Stimulated activated naive B cell treated with anti-CD40 and anti-IgM and Interleukin-4, amounts not matched to agents 10 μg/mL and 1 μg/mL and 100 μg/mL, for 72 hours (primary cell): ENCODE results near the gene TTYH1.

ENCODE experiments used
- ATAC-seq, 2 donors: fragments of 150-1000 bp; cut with Tn5 transposase; replicated peaks; 2 replicates each; pipeline ENCODE4 v1.10.0; 2021; ENCODE audit warnings: moderate library complexity in 1 of 2
- DNase-seq: peaks from one replicate; pipeline ENCODE4 v3.0.0; 2021
- H3K27ac Mint-ChIP-seq: one replicate; pipeline ENCODE4 v1.8.0; 2022; ENCODE audit warnings: mild to moderate bottlenecking, mixed read lengths
- H3K27me3 Mint-ChIP-seq, 2 donors: one replicate each; pipeline ENCODE4 v1.8.0; 2022; ENCODE audit warnings: mixed read lengths in 2 of 2
- H3K36me3 Mint-ChIP-seq, 2 donors: one replicate each; pipeline ENCODE4 v1.8.0; 2022; ENCODE audit warnings: mixed read lengths in 2 of 2, mild to moderate bottlenecking in 1 of 2
- H3K4me1 Mint-ChIP-seq, 2 donors: one replicate each; pipeline ENCODE4 v1.8.0; 2022; ENCODE audit warnings: mixed read lengths in 2 of 2, mild to moderate bottlenecking in 1 of 2
- H3K4me3 Mint-ChIP-seq, 2 donors: one replicate each; pipeline ENCODE4 v1.8.0; 2022; ENCODE audit warnings: mild to moderate bottlenecking in 2 of 2, mixed read lengths in 2 of 2, moderate library complexity in 1 of 2
- H3K9me3 Mint-ChIP-seq, 2 donors: one replicate each; pipeline ENCODE4 v1.8.0; 2022; ENCODE audit warnings: mixed read lengths in 2 of 2, mild to moderate bottlenecking in 1 of 2

The TTYH1 gene

DNA sequence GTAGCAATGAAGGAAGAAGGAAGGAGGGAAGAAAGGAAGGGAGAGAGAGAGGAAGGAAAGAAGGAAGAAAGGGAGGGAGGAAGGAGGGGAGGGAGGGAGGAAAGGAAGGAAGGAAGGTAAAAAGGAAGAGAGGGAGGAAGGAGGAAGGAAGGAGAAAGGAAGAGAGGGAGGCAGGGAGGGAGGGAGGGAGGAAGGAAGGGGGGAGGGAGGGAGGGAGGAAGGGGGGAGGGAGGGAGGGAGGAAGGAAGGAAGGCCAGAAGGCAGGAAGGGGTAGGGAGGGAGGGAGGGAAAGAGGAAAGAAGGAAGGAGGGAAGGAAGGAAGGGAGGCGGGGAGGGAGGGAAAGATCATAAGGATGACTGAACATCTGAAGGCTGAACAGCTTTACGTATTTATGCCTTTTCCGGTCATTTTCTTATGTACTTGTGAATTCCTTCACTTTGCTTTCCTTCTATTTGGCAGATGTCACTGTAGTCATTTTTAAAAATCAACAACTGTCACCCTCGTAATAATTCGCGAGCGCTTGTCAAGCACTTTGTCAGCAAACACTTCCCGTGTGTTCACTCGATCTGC lies 6.7 kb upstream of the TTYH1 start:
- Mint-ChIP-seq H3K27ac (peak overlapping the region; percentile 75), H3K4me3 (peak overlapping the region in 1 of 2 donors; percentile 47)
- DNase-seq = no peak

DNA sequence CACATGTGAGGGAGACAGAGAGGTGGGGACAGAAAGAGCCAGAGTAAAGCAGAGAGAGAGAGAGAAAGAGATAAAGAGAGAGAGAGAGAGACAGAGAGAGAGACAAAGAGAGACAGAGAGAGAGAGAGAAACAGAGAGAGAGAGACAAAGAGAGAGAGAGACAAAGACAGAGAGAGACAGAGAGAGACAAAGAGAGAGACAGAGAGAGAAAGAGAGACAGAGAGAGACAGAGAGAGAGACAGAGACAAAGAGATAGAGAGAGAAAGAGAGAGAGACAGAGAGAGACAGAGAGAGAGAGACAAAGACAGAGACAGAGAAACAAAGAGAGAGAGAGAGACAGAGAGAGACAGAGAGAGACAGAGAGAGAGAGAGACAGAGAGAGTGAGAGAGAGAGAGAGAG lies 4.2 kb upstream of the TTYH1 start:
- Mint-ChIP-seq H3K4me3 (no peak overlapping the region), H3K4me1 (peaks cover 4% of the 10 kb centered on the region in 2 donors), H3K27ac (no peak overlapping the region), H3K9me3 (peaks cover 4 to 15% of the 10 kb centered on the region in 2 donors), H3K36me3 (peaks cover 0 to 9% of the 10 kb centered on the region in 2 donors), H3K27me3 (peaks cover 32 to 39% of the 10 kb centered on the region in 2 donors)
- ATAC-seq = no peak
- DNase-seq = no peak

More for the DNA sequence above, 6.7 kb upstream of the TTYH1 start:
- H3K27me3 Mint-ChIP-seq = peaks cover 26 to 39% of the 10 kb centered on the region in 2 donors
- ATAC-seq = no peak
- no peaks in the 10 kb centered on the region for H3K4me1 Mint-ChIP-seq
- H3K9me3 Mint-ChIP-seq = peaks cover 2 to 7% of the 10 kb centered on the region in 2 donors
- peaks cover 0 to 4% of the 10 kb centered on the region in 2 donors for H3K36me3 Mint-ChIP-seq

DNA sequence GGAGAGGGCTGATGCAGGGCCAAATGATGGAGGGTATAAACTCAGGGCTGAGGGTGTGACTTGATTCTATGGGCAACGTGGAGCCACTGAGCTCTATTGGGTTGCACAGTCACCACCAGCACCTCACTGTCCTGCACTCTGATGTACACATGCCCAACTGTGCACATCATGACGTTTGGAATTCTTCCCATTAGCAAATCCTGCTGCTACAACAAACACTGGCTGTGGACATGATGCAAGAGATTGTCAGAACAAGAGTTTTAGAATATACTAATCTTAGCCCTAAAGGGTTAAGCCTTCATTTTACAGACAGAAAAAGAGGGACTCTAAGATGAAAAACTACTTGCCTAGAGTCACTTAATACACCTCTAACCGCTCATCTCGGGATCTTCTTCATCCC lies 2.4 kb upstream of the TTYH1 start:
- H3K4me1 Mint-ChIP-seq = peaks cover 12 to 15% of the 10 kb centered on the region in 2 donors
- H3K9me3 Mint-ChIP-seq = peaks cover 4 to 15% of the 10 kb centered on the region in 2 donors
- peaks cover 0 to 9% of the 10 kb centered on the region in 2 donors for H3K36me3 Mint-ChIP-seq
- no peak overlapping the region for H3K4me3 Mint-ChIP-seq
- no peak for ATAC-seq
- peaks cover 45 to 51% of the 10 kb centered on the region in 2 donors for H3K27me3 Mint-ChIP-seq
- DNase-seq = no peak
- no peak overlapping the region for H3K27ac Mint-ChIP-seq

DNA sequence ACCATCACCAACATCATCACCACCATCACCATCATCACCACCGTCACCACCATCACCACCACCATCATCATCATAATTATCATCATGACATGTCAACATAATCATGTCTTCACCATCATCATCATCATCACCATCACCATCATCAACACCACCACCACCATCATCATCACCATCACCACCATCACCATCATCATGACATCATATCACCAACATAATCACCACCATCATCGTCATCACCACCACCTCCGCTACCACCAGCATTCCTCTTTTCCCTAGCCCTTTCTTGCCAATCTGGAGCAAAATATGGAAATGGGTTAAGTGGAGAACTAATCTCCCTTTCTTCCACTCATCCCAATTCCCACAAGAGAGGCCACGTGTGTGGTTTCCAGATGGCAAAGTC lies 1.1 kb upstream of the TTYH1 start:
- Mint-ChIP-seq H3K9me3 (peaks cover 2 to 11% of the 10 kb centered on the region in 2 donors), H3K27me3 (peaks cover 52 to 56% of the 10 kb centered on the region in 2 donors), H3K4me3 (no peak overlapping the region), H3K36me3 (peaks cover 0 to 6% of the 10 kb centered on the region in 2 donors), H3K4me1 (peaks cover 16 to 23% of the 10 kb centered on the region in 2 donors), H3K27ac (no peak overlapping the region)
- DNase-seq (no peak), ATAC-seq (no peak)

DNA sequence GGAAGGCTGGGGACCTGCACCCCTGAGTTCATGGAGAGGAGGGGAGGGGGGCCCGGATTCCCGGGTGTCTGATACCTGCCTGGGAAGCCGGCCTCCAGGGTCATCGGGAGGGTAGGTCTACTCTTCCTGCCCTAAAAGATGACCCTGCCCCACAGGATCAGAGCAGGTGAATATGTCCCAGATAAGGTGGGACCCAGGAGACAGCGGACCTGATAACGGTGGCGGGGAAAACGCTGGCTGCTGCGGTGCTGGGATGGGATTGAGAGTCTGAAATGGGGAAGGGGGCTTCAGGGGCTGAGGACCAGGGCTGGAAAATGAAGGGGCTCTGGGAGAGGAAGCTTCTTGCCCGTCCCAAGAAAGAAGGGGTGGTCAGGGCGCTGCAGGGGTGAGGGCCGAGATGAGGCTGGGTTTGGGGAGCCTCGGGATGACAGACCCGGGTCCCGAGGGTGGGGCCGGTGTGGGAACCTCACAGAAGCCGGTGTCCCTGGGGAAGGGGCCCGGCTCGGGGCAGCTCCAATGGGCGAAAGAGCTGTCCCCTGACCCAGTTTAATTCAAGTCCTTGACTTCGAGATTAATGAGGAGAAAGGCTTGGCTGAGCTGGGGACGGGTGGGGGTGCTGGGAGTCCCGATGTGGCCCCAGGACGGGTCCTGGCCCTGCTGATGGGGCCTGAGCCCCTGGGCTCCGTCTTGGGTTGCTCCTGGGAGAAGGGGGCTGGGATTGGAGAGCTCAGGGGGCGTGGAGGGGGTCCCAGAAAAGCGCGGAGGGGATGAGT lies 823 bp downstream of the TTYH1 start:
- H3K4me1 Mint-ChIP-seq = peaks cover 16 to 23% of the 10 kb centered on the region in 2 donors
- H3K27me3 Mint-ChIP-seq = peaks cover 61 to 63% of the 10 kb centered on the region in 2 donors
- no peak overlapping the region for H3K4me3 Mint-ChIP-seq
- ATAC-seq (no peak), DNase-seq (no peak)
- H3K27ac Mint-ChIP-seq = peak overlapping the region; percentile 4
- peaks cover 0 to 6% of the 10 kb centered on the region in 2 donors for H3K36me3 Mint-ChIP-seq
- peaks cover 2 to 11% of the 10 kb centered on the region in 2 donors for H3K9me3 Mint-ChIP-seq

DNA sequence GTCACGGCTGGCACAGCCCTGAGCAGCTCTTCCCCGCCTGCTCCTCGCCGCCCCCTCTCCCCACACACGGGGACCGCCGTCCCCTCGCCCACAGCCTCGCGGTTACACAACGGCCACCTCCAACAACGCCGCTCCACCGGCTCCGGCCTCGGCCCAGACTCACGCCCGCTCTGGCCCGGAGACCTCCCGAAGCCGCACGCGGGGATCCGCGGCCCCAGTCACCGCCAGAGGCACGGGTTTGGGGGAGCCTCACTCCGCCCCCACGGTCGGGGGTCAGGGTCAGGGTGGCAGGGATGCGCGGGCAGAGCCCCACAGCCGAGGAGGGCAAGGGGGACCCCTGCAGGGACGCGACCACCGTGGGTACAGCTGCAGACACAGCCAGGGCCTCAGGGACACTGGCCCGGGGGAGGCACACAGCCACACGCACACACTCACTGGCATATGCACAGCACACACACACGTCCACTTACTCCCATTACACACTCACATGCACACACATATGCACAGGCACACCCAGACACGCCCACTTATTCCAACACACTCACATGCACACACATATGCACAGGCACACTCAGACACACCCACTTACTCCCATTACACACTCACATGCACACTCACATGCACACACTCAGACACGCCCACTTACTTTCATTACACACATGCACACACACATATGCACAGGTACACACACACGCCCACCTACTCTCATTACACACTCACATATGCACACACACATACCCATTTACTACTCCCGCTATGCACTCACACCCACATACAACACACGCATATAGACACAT lies 1.6 kb downstream of the TTYH1 start:
- peaks cover 0 to 6% of the 10 kb centered on the region in 2 donors for H3K36me3 Mint-ChIP-seq
- peaks cover 16 to 23% of the 10 kb centered on the region in 2 donors for H3K4me1 Mint-ChIP-seq
- peaks cover 2 to 11% of the 10 kb centered on the region in 2 donors for H3K9me3 Mint-ChIP-seq
- H3K27me3 Mint-ChIP-seq = peaks cover 58 to 62% of the 10 kb centered on the region in 2 donors
- no peak overlapping the region for H3K4me3 Mint-ChIP-seq
- DNase-seq = no peak
- no peak for ATAC-seq
- H3K27ac Mint-ChIP-seq = no peak overlapping the region

DNA sequence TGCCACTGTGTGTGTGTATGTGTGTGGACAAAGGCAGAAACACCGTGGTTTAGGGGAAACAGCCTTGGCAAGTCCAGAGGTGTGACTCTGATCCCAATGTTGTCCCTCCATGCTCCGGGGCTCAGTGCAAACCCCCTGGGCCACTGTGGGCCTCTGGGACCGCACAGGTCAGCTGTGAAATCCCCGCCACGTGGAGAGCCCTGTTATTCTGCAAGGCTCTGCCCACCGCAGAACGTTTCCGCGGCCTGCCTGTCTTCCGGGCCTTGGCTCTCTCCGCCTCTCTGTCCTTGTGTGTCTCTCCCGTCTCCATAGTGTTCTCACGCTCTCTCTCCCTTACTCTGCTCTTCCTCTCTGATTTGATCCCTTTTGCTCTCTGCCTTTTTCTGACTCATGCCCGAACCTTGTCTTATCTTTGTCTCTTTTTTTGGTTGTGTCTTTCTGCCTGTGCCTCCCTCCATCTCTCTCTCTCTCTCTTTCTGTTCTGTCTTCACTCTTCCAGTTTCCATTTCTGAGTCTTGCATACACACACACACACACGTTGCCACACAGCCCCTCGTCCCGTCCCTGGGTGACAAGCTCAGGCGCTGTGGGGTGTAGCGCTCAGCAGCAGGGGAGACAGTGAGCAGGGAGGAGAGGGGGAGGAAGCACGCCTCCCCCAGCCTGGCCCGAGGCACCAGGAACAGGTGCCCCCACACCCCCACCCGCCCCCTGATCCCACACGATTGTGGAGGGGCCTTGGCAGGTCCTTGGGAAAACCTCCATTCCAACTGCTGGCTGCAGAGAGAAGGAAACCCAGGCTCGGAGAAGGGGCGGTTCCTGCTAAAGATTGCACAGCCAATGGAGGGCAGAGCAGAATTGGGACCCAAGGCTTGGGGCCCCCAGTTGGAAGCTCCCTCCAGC lies 3.0 kb downstream of the TTYH1 start:
- Mint-ChIP-seq H3K27ac (peak overlapping the region; percentile 2), H3K9me3 (peaks cover 2 to 10% of the 10 kb centered on the region in 2 donors), H3K36me3 (peaks cover 0 to 6% of the 10 kb centered on the region in 2 donors), H3K27me3 (peaks cover 53 to 73% of the 10 kb centered on the region in 2 donors), H3K4me1 (peaks cover 16 to 23% of the 10 kb centered on the region in 2 donors), H3K4me3 (peak overlapping the region; percentile 30 to 36)
- no peak for DNase-seq
- ATAC-seq = peak; percentile 61 to 70

DNA sequence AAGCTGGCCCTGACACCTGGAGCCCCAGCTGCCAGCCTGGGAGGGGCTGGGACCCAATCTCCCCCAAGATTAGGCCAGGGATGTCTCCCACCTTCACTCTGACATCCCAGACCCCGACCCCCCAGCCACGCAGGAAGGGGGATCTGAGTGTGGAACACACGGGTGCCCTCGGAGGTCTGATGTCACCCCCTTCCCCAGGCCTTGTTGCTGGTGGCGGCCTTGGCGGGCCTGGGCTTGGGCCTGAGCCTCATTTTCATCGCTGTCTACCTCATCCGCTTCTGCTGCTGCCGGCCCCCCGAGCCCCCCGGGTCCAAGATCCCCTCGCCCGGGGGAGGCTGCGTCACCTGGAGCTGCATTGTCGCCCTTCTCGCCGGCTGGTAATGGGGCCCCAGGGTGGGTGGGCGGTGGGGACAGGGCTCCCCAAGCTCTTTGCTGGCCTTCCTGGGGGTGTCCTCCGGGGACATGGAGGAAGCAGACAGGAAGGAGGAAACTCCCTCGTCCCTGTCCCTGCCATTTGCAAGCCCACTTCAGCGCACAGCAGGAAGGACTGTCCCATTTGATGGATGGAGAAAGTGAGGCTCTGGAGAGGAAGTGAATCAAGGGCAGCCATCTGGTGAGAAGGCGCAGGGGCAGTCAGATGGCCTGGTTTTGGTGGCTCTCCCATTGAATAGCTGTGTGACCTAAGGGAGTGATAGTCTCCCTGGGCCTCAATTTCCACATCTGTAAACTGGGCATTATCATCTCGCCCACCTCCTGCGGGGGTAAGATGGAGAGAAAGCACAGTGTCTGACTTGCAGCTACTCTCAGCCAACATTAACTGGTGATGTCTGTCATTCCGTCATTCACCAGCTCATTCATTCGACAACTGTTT lies 3.9 kb downstream of the TTYH1 start:
- Mint-ChIP-seq H3K9me3 (peaks cover 0 to 3% of the 10 kb centered on the region in 2 donors), H3K4me3 (no peak overlapping the region), H3K4me1 (peaks cover 14 to 23% of the 10 kb centered on the region in 2 donors), H3K27me3 (peaks cover 51 to 72% of the 10 kb centered on the region in 2 donors), H3K36me3 (peaks cover 0 to 2% of the 10 kb centered on the region in 2 donors), H3K27ac (no peak overlapping the region)
- no peak for DNase-seq
- ATAC-seq = no peak

DNA sequence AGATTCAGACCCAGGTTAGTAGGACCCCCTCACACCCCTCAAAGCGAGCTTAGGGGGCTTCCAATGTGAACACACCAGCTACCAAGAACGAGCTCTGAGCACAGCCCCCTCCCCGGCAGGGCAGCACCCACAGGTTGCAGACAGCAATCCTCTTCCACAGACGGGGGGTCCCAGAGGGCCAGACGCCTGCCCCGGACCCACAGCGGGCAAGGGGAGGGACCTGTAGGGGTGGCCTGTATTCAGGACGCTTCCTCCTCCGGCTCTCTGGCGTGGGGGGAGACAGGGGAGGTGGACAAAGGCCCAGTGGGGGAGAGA lies 4.8 kb downstream of the TTYH1 start:
- ATAC-seq = no peak
- Mint-ChIP-seq H3K9me3 (no peaks in the 10 kb centered on the region), H3K4me3 (no peak overlapping the region), H3K27ac (no peak overlapping the region), H3K4me1 (peaks cover 14 to 23% of the 10 kb centered on the region in 2 donors), H3K27me3 (peaks cover 53 to 74% of the 10 kb centered on the region in 2 donors), H3K36me3 (no peaks in the 10 kb centered on the region)
- no peak for DNase-seq

DNA sequence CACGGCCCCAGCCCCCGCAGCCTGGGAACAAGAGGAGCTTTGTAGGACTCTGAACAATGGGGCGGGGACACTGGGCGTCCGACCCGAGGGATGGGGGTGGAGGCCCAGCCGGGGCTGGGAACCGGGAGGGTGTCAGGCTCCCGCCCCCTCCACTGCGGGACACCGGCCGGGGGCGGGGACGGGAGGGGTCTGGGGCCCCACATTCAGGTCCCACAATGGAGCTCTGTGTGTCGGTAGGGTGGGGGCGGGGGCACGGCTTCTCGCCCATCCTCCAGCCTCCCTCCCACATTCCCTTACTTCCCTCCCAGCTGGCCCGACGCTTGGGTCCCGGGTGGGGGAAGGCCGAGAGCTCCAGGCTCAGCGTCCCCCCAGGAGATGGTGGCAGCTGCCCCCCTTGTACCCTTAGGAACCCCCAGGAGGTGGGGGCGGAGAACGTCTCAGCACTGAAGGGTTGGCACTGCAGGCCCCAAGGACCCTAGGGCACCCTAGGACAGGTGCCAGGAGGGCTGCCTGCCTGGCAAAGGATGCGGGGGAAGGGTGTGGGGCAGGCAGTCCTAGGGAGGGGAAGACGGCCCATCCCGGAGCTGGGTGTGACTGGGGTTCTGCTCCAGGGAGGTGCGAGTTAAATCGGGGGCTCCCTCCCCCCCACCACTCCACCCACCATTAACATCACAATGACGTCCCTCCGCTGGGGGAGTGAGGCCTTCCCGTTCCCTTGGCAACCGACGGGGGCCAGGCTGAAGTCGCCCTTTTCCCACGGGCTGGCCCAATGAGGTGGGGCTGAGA lies 5.3 kb downstream of the TTYH1 start:
- H3K27me3 Mint-ChIP-seq = peaks cover 58 to 79% of the 10 kb centered on the region in 2 donors
- no peaks in the 10 kb centered on the region for H3K36me3 Mint-ChIP-seq
- H3K27ac Mint-ChIP-seq = no peak overlapping the region
- H3K4me1 Mint-ChIP-seq = peaks cover 14 to 23% of the 10 kb centered on the region in 2 donors
- no peaks in the 10 kb centered on the region for H3K9me3 Mint-ChIP-seq
- DNase-seq (no peak), ATAC-seq (no peak)
- no peak overlapping the region for H3K4me3 Mint-ChIP-seq

DNA sequence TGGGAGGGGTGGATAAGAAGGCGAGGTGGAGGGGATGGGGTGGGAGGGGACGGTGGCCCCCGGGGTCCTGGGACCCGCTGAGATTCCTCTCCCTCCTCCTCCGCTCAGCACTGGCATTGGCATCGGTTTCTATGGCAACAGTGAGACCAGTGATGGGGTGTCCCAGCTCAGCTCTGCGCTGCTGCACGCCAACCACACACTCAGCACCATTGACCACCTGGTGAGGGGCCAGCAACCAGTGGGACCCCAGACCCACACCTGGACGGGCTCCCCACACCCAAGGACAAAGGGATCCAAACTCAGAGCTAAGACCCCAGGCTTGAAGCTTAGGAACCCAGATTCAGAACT lies 5.9 kb downstream of the TTYH1 start:
- Mint-ChIP-seq H3K27ac (no peak overlapping the region), H3K27me3 (peaks cover 57 to 79% of the 10 kb centered on the region in 2 donors), H3K4me3 (no peak overlapping the region), H3K36me3 (no peaks in the 10 kb centered on the region), H3K4me1 (peaks cover 11 to 18% of the 10 kb centered on the region in 2 donors), H3K9me3 (no peaks in the 10 kb centered on the region)
- DNase-seq (no peak), ATAC-seq (no peak)

DNA sequence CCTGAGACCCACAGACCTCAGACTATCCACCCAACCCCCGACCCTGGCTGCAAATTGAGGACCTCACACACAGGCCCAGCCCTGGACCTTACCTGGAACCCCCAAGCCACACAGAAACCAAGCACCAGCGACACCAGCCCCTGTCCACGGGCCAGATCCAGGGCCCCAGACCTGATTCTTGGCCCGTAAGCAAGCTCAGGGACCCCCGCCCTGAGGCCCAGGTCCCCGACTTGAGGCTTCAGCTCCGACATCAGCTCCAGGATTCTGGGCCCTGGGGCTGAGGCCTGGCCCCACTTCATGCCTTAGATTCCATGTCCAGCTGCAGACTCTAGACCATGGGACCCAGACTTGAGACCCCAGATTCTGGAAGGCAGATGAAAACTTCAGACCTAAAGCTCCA lies 6.3 kb downstream of the TTYH1 start:
- H3K27me3 Mint-ChIP-seq = peaks cover 61 to 81% of the 10 kb centered on the region in 2 donors
- H3K9me3 Mint-ChIP-seq = no peaks in the 10 kb centered on the region
- DNase-seq = no peak
- H3K4me3 Mint-ChIP-seq = no peak overlapping the region
- H3K36me3 Mint-ChIP-seq = no peaks in the 10 kb centered on the region
- no peak for ATAC-seq
- H3K27ac Mint-ChIP-seq = no peak overlapping the region
- H3K4me1 Mint-ChIP-seq = peaks cover 11 to 17% of the 10 kb centered on the region in 2 donors
